Stimulated activated memory B cell treated with anti-CD40 and anti-IgM and Interleukin-4, amounts not matched to agents 10 μg/mL and 1 μg/mL and 100 μg/mL, for 72 hours (primary cell): ENCODE data around the gene PON3.
A peak's percentile ranks its signal among the peaks of the same experiment; 100 is the strongest.

ENCODE experiments used
- ATAC-seq: fragments of 150-1000 bp; cut with Tn5 transposase; 2 replicates; pipeline ENCODE4 v1.10.0; 2021
- H3K27ac Mint-ChIP-seq: one replicate; pipeline ENCODE4 v1.8.0; 2022; ENCODE audit warnings: mild to moderate bottlenecking, mixed read lengths
- H3K27me3 Mint-ChIP-seq: one replicate; pipeline ENCODE4 v1.8.0; 2022; ENCODE audit warnings: mixed read lengths
- H3K36me3 Mint-ChIP-seq: one replicate; pipeline ENCODE4 v1.8.0; 2022; ENCODE audit warnings: mixed read lengths
- H3K4me1 Mint-ChIP-seq: one replicate; pipeline ENCODE4 v1.8.0; 2022; ENCODE audit warnings: mixed read lengths
- H3K4me3 Mint-ChIP-seq: one replicate; pipeline ENCODE4 v1.8.0; 2022; ENCODE audit warnings: mild to moderate bottlenecking, moderate library complexity, mixed read lengths
- H3K9me3 Mint-ChIP-seq: one replicate; pipeline ENCODE4 v1.8.0; 2022; ENCODE audit warnings: mixed read lengths

PON3 gene

GRCh38 chr7:95335093-95335492 lies 61.1 kb downstream of the PON3 start:
- no peak for ATAC-seq
- peaks cover 7% of the 10 kb centered on the region for H3K4me1 Mint-ChIP-seq
- H3K27me3 Mint-ChIP-seq: no peaks in the 10 kb centered on the region
- no peaks in the 10 kb centered on the region for H3K36me3 Mint-ChIP-seq
- H3K4me3 Mint-ChIP-seq: no peak overlapping the region
- peaks cover 3% of the 10 kb centered on the region for H3K9me3 Mint-ChIP-seq
- no peak overlapping the region for H3K27ac Mint-ChIP-seq

GRCh38 chr7:95334447-95334846 lies 61.7 kb downstream of the PON3 start:
- Mint-ChIP-seq H3K36me3 (no peaks in the 10 kb centered on the region), H3K9me3 (peaks cover 3% of the 10 kb centered on the region), H3K27me3 (no peaks in the 10 kb centered on the region), H3K4me1 (peaks cover 7% of the 10 kb centered on the region), H3K4me3 (no peak overlapping the region), H3K27ac (no peak overlapping the region)
- no peak for ATAC-seq

GRCh38 chr7:95330961-95331337 lies 65.2 kb downstream of the PON3 start:
- Mint-ChIP-seq H3K36me3 (no peaks in the 10 kb centered on the region), H3K9me3 (no peaks in the 10 kb centered on the region), H3K4me3 (peak overlapping the region; percentile 65), H3K27ac (peak overlapping the region; percentile 34), H3K27me3 (peaks cover 13% of the 10 kb centered on the region), H3K4me1 (peaks cover 7% of the 10 kb centered on the region)
- ATAC-seq: no peak

GRCh38 chr7:95330204-95330960 lies 65.8 kb downstream of the PON3 start:
- ATAC-seq: peak; percentile 62

GRCh38 chr7:95327356-95327755 lies 68.8 kb downstream of the PON3 start:
- Mint-ChIP-seq H3K4me1 (peaks cover 7% of the 10 kb centered on the region), H3K9me3 (no peaks in the 10 kb centered on the region), H3K36me3 (no peaks in the 10 kb centered on the region), H3K27ac (no peak overlapping the region), H3K27me3 (peaks cover 13% of the 10 kb centered on the region), H3K4me3 (no peak overlapping the region)
- ATAC-seq: no peak

More at GRCh38 chr7:95330204-95330960, 65.8 kb downstream of the PON3 start:
- Mint-ChIP-seq H3K36me3 (no peaks in the 10 kb centered on the region), H3K4me3 (peak overlapping the region; percentile 65), H3K27ac (peak overlapping the region; percentile 34), H3K4me1 (peaks cover 7% of the 10 kb centered on the region), H3K9me3 (no peaks in the 10 kb centered on the region), H3K27me3 (peaks cover 13% of the 10 kb centered on the region)

- H3K4me3 Mint-ChIP-seq: no peak within 1 kb of the TSS
- no peaks in the 10 kb centered on the region for H3K9me3 Mint-ChIP-seq
- no peaks in the 10 kb centered on the region for H3K36me3 Mint-ChIP-seq
- H3K4me1 Mint-ChIP-seq: peaks cover 3% of the 10 kb centered on the region
- H3K27ac Mint-ChIP-seq: no peak within 1 kb of the TSS
- peaks cover 13% of the 10 kb centered on the region for H3K27me3 Mint-ChIP-seq
- peak; percentile 74 for ATAC-seq
These were observed 71.7 kb downstream of the PON3 start, which contains the start of gene PON1 for GRCh38 chr7:95324431-95324830. PON1 (minus strand) TSS chr7:95324532; CDS start chr7:95324475, 57 bp downstream.

GRCh38 chr7:95323410-95324129 lies 72.6 kb downstream of the PON3 start:
- Mint-ChIP-seq H3K27me3 (peaks cover 13% of the 10 kb centered on the region), H3K4me1 (peaks cover 4% of the 10 kb centered on the region), H3K36me3 (no peaks in the 10 kb centered on the region), H3K9me3 (no peaks in the 10 kb centered on the region), H3K4me3 (no peak overlapping the region), H3K27ac (no peak overlapping the region)
- no peak for ATAC-seq

GRCh38 chr7:95322854-95323253 lies 73.3 kb downstream of the PON3 start:
- Mint-ChIP-seq H3K4me1 (peaks cover 4% of the 10 kb centered on the region), H3K4me3 (no peak overlapping the region), H3K9me3 (no peaks in the 10 kb centered on the region), H3K27ac (no peak overlapping the region), H3K36me3 (no peaks in the 10 kb centered on the region), H3K27me3 (peaks cover 9% of the 10 kb centered on the region)
- ATAC-seq: no peak

GRCh38 chr7:95322396-95322795 lies 73.8 kb downstream of the PON3 start:
- H3K4me1 Mint-ChIP-seq: peaks cover 4% of the 10 kb centered on the region
- H3K4me3 Mint-ChIP-seq: no peak overlapping the region
- no peaks in the 10 kb centered on the region for H3K36me3 Mint-ChIP-seq
- H3K9me3 Mint-ChIP-seq: no peaks in the 10 kb centered on the region
- ATAC-seq: no peak
- peaks cover 4% of the 10 kb centered on the region for H3K27me3 Mint-ChIP-seq
- no peak overlapping the region for H3K27ac Mint-ChIP-seq

- no peak overlapping the region for H3K27ac Mint-ChIP-seq
- no peak overlapping the region for H3K4me3 Mint-ChIP-seq
- no peak for ATAC-seq
- no peaks in the 10 kb centered on the region for H3K36me3 Mint-ChIP-seq
- H3K27me3 Mint-ChIP-seq: no peaks in the 10 kb centered on the region
- H3K9me3 Mint-ChIP-seq: no peaks in the 10 kb centered on the region
- H3K4me1 Mint-ChIP-seq: peaks cover 4% of the 10 kb centered on the region
These were observed 74.5 kb downstream of the PON3 start for GRCh38 chr7:95321720-95322119.

- no peaks in the 10 kb centered on the region for H3K9me3 Mint-ChIP-seq
- no peak overlapping the region for H3K27ac Mint-ChIP-seq
- peaks cover 4% of the 10 kb centered on the region for H3K4me1 Mint-ChIP-seq
- no peak for ATAC-seq
- no peak overlapping the region for H3K4me3 Mint-ChIP-seq
- H3K27me3 Mint-ChIP-seq: no peaks in the 10 kb centered on the region
- H3K36me3 Mint-ChIP-seq: no peaks in the 10 kb centered on the region
These were observed 75.5 kb downstream of the PON3 start for GRCh38 chr7:95320651-95321050.

- no peak overlapping the region for H3K27ac Mint-ChIP-seq
- no peaks in the 10 kb centered on the region for H3K9me3 Mint-ChIP-seq
- no peak overlapping the region for H3K4me3 Mint-ChIP-seq
- H3K36me3 Mint-ChIP-seq: no peaks in the 10 kb centered on the region
- peaks cover under 1% of the 10 kb centered on the region for H3K27me3 Mint-ChIP-seq
- peaks cover 5% of the 10 kb centered on the region for H3K4me1 Mint-ChIP-seq
- ATAC-seq: no peak
These were observed 76.6 kb downstream of the PON3 start for GRCh38 chr7:95319570-95319969.

GRCh38 chr7:95318501-95319100 lies 77.6 kb downstream of the PON3 start:
- ATAC-seq: no peak
- no peaks in the 10 kb centered on the region for H3K36me3 Mint-ChIP-seq
- H3K27ac Mint-ChIP-seq: no peak overlapping the region
- peaks cover 15% of the 10 kb centered on the region for H3K4me1 Mint-ChIP-seq
- no peaks in the 10 kb centered on the region for H3K9me3 Mint-ChIP-seq
- H3K4me3 Mint-ChIP-seq: no peak overlapping the region
- H3K27me3 Mint-ChIP-seq: peaks cover 10% of the 10 kb centered on the region

- Mint-ChIP-seq H3K4me3 (no peak overlapping the region), H3K27ac (no peak overlapping the region), H3K4me1 (peaks cover 16% of the 10 kb centered on the region), H3K36me3 (no peaks in the 10 kb centered on the region), H3K9me3 (no peaks in the 10 kb centered on the region), H3K27me3 (peaks cover 14% of the 10 kb centered on the region)
- no peak for ATAC-seq
These were observed 78.2 kb downstream of the PON3 start for GRCh38 chr7:95317966-95318365.

- ATAC-seq: no peak
- Mint-ChIP-seq H3K36me3 (no peaks in the 10 kb centered on the region), H3K4me3 (no peak overlapping the region), H3K4me1 (peaks cover 16% of the 10 kb centered on the region), H3K27me3 (peaks cover 14% of the 10 kb centered on the region), H3K9me3 (no peaks in the 10 kb centered on the region), H3K27ac (no peak overlapping the region)
These were observed 78.6 kb downstream of the PON3 start for GRCh38 chr7:95317546-95317945.
